Kidney (tissue), 14 donors: ENCODE measurements around the gene PPM1D. TPM values are rescaled to one million over a fixed set of nuclear protein-coding genes. Genes with fewer than 3 reads are reported as not detected.

ENCODE experiments used
- DNase-seq, 5 donors: peaks; one replicate each; pipeline ENCODE4 v3.0.0-alpha.2; 2013 to 2020
- FAIRE-seq: peaks from 2 replicates; lab custom pipeline; 2012; peaks lifted over from hg19 to GRCh38; lab: Jason Lieb, UNC
- H3K27ac ChIP-seq, 2 donors: one replicate each; pipeline ENCODE4 v1.7.0; 2013; ENCODE audit warnings: low read depth in 2 of 2, low read length in 2 of 2, inconsistent platforms in 1 of 2
- H3K27me3 ChIP-seq: one replicate; pipeline ENCODE4 v1.7.1; 2013; ENCODE audit warnings: low read length, inconsistent platforms; ENCODE audit not compliant: control insufficient read depth, insufficient read depth
- H3K36me3 ChIP-seq, 3 donors: one replicate each; pipeline versions ENCODE4 v1.7.0 to v1.7.1; 2013; ENCODE audit warnings: low read length in 3 of 3, control low read depth in 1 of 3, inconsistent platforms in 1 of 3; ENCODE audit not compliant: insufficient read depth in 3 of 3, control insufficient read depth in 2 of 3
- H3K4me1 ChIP-seq, 3 donors: one replicate each; pipeline versions ENCODE4 v1.7.0 to v1.7.1; 2013; ENCODE audit warnings: low read length in 3 of 3, inconsistent platforms in 1 of 3, low read depth in 1 of 3; ENCODE audit not compliant: control insufficient read depth in 2 of 3, insufficient read depth in 2 of 3
- H3K4me3 ChIP-seq, 3 donors: one replicate each; pipeline versions ENCODE4 v1.7.0 to v1.8.1; 2013; ENCODE audit warnings: low read length in 3 of 3, control low read depth in 1 of 3, inconsistent platforms in 1 of 3
- H3K9ac ChIP-seq, 3 donors: one replicate each; pipeline versions ENCODE4 v1.7.0 to v1.7.1; 2013; ENCODE audit warnings: low read length in 3 of 3, control low read depth in 1 of 3, inconsistent platforms in 1 of 3
- H3K9me3 ChIP-seq, 3 donors: one replicate each; pipeline versions ENCODE4 v1.7.0 to v1.7.1; 2013; ENCODE audit warnings: low read length in 3 of 3, control low read depth in 1 of 3, inconsistent platforms in 1 of 3; ENCODE audit not compliant: control insufficient read depth in 2 of 3, insufficient read depth in 1 of 3
- CTCF ChIP-seq: IDR thresholded peaks from 3 replicates; pipeline ENCODE4 v1.5.1; 2012; ENCODE audit warnings: mild to moderate bottlenecking, moderate library complexity, borderline replicate concordance; ENCODE audit not compliant: insufficient read depth; ENCODE audit errors: extremely low read depth
- intact Hi-C: fragments of 100-400 bp; cut with DNase I; formaldehyde crosslinking; loops from one replicate; pipeline ENCODE4 v1.11.1; 2022
- polyA plus RNA-seq: library from polyadenylated mRNA; stranded (reverse); fragments of 350-450 nt; fragmentation: Illumina TruSeq; extraction: RNeasy Lipid Tissue Mini Kit (QIAGEN cat#74804); gene quantifications from one replicate; pipeline ENCODE4 v1.2.3, GENCODE V29; 2014; ENCODE audit warnings: low read depth, low replicate concordance; ENCODE audit not compliant: insufficient read depth
- total RNA-seq: library from RNA; stranded (reverse); fragmentation: NEBNext Ultra II Directional; extraction: Animal tissue kit (Norgen Biotek cat#: 25700); gene quantifications from one replicate; pipeline ENCODE4 v1.2.1, GENCODE V29; 2021
- donor health status: control.
- donor health status: control.
- donor health status: control.
- donor health status: control.
- donor health status: control.
- donor health status: DM: yes; HTN: yes; CAD: no.
- donor health status: Normal renal cell carcinoma (clear cell type).

PPM1D gene
- total and polyA plus RNA-seq, 2 donors from 2014 or later, result 4.5 to 16.6 TPM

GRCh38 chr17:60641126-60641525 lies 41.1 kb downstream of the PPM1D start:
- no peak for TF ChIP-seq CTCF
- no peak overlapping the region for H3K27ac ChIP-seq
- no peaks in the 10 kb centered on the region for H3K9me3 ChIP-seq
- H3K9ac ChIP-seq, result no peak overlapping the region
- H3K4me3 ChIP-seq, result no peak overlapping the region
- intact Hi-C loops, result no loop called here
- no peak for FAIRE-seq
- no peak for DNase-seq
- H3K4me1 ChIP-seq, result no peaks in the 10 kb centered on the region
- H3K36me3 ChIP-seq, result peaks cover 0 to 2% (median 2%) of the 10 kb centered on the region in 3 donors
- no peaks in the 10 kb centered on the region for H3K27me3 ChIP-seq

- FAIRE-seq (no peak), DNase-seq (peak; percentile 14 to 90 (median 76))
- Histone ChIP-seq H3K4me1 (no peaks in the 10 kb centered on the region), H3K36me3 (no peaks in the 10 kb centered on the region), H3K4me3 (no peak overlapping the region), H3K27me3 (no peaks in the 10 kb centered on the region), H3K9ac (no peak overlapping the region), H3K27ac (no peak overlapping the region), H3K9me3 (no peaks in the 10 kb centered on the region)
- intact Hi-C loops, result no loop called here
- TF ChIP-seq CTCF, result peak; percentile 53
These were observed 41.8 kb downstream of the PPM1D start for GRCh38 chr17:60641810-60642220.

- Histone ChIP-seq H3K4me3 (no peak overlapping the region), H3K27me3 (no peaks in the 10 kb centered on the region), H3K4me1 (no peaks in the 10 kb centered on the region), H3K9me3 (no peaks in the 10 kb centered on the region), H3K9ac (no peak overlapping the region), H3K27ac (no peak overlapping the region), H3K36me3 (peaks cover 0 to 4% (median 2%) of the 10 kb centered on the region in 3 donors)
- no peak for FAIRE-seq
- TF ChIP-seq CTCF, result no peak
- intact Hi-C loops, result no loop called here
- peak in 1 of 5 donors; percentile 15 for DNase-seq
These were observed 46.0 kb downstream of the PPM1D start for GRCh38 chr17:60645918-60646523.

GRCh38 chr17:60646701-60647100 lies 46.7 kb downstream of the PPM1D start:
- Histone ChIP-seq H3K36me3 (peaks cover 0 to 4% (median 2%) of the 10 kb centered on the region in 3 donors), H3K4me1 (no peaks in the 10 kb centered on the region), H3K9ac (no peak overlapping the region), H3K27ac (no peak overlapping the region), H3K4me3 (no peak overlapping the region), H3K27me3 (no peaks in the 10 kb centered on the region), H3K9me3 (no peaks in the 10 kb centered on the region)
- intact Hi-C loops, result no loop called here
- no peak for TF ChIP-seq CTCF
- no peak for FAIRE-seq
- DNase-seq, result no peak
